ENCODE results near the gene NPAS3.

DNA sequence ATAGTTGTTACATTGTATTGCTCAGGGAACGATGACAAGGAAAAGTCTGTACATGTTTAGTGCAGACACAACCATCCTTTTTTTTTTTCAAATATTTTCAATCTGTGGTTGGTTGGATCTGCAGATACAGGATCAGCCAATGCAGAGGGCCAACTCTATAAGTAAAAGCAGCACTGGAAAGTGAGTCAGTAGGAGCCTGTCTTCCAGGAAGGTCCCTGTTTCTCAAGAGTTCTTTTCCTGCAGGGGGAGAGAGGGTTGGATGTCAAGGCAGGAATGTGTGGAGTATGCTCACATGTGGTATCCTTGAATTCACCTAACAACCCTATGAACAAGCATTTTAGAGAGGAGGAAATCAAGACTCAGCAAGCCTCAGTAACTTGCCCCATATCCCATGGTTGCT lies 409.1 kb downstream of the NPAS3 start:
- TF ChIP-seq GATA2 (IDR thresholded peaks at IDR 0.05; ENCODE audit: low read depth, low read length) (no peak), GATA3 (IDR thresholded peaks at IDR 0.05; ENCODE audit: low read depth, low read length) (no peak)
